Retinal pigment epithelial cell (primary cell): ENCODE data around the gene ATP2C1.

Source experiments
- DNase-seq: peaks from one replicate; pipeline ENCODE4 v3.0.0-alpha.2; 2010; ENCODE audit warnings: low read depth
- H3K4me3 ChIP-seq: 2 replicates; pipeline ENCODE4 v1.5.1; 2011; ENCODE audit warnings: mild to moderate bottlenecking, low read length, control low read depth, moderate library complexity
- TF ChIP-seq, protein P1 (sequence below): conservative IDR thresholded peaks from 2 replicates; pipeline ENCODE4 v1.5.1; 2011; ENCODE audit warnings: low read depth, low read length, control low read depth, inconsistent platforms

The ATP2C1 gene

GRCh38 chr3:130950641-130951040 lies 56.8 kb downstream of the ATP2C1 start:
- TF ChIP-seq, protein P1, sequence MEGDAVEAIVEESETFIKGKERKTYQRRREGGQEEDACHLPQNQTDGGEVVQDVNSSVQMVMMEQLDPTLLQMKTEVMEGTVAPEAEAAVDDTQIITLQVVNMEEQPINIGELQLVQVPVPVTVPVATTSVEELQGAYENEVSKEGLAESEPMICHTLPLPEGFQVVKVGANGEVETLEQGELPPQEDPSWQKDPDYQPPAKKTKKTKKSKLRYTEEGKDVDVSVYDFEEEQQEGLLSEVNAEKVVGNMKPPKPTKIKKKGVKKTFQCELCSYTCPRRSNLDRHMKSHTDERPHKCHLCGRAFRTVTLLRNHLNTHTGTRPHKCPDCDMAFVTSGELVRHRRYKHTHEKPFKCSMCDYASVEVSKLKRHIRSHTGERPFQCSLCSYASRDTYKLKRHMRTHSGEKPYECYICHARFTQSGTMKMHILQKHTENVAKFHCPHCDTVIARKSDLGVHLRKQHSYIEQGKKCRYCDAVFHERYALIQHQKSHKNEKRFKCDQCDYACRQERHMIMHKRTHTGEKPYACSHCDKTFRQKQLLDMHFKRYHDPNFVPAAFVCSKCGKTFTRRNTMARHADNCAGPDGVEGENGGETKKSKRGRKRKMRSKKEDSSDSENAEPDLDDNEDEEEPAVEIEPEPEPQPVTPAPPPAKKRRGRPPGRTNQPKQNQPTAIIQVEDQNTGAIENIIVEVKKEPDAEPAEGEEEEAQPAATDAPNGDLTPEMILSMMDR: no peak
- peak; percentile 28 for DNase-seq
- H3K4me3 ChIP-seq: no peak overlapping the region

GRCh38 chr3:130955481-130955880 lies 61.6 kb downstream of the ATP2C1 start:
- H3K4me3 ChIP-seq: no peak overlapping the region
- DNase-seq: no peak
- TF ChIP-seq, protein P1: no peak

DNA sequence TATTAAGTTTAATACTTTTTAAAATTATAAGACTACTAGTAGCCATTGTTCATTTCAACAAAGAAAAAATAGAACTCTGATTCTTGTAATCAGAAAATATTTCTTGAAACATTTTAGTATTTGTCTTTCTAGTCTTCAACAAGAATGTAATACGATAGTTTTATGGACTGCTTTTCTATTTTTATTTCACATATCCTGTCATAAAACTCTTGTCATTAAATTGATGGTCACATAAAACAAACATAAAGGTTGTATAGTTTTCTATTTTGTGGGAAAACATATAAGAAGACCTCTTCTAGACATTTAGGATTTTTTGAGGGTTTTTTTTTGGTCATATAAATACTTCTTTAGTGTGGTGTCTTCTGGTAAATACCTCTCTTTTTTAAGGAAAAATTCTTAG lies 62.4 kb downstream of the ATP2C1 start:
- TF ChIP-seq, protein P1: no peak
- no peak overlapping the region for H3K4me3 ChIP-seq
- no peak for DNase-seq

GRCh38 chr3:130956721-130957120 lies 62.8 kb downstream of the ATP2C1 start:
- TF ChIP-seq, protein P1: no peak
- DNase-seq: no peak
- H3K4me3 ChIP-seq: no peak overlapping the region

DNA sequence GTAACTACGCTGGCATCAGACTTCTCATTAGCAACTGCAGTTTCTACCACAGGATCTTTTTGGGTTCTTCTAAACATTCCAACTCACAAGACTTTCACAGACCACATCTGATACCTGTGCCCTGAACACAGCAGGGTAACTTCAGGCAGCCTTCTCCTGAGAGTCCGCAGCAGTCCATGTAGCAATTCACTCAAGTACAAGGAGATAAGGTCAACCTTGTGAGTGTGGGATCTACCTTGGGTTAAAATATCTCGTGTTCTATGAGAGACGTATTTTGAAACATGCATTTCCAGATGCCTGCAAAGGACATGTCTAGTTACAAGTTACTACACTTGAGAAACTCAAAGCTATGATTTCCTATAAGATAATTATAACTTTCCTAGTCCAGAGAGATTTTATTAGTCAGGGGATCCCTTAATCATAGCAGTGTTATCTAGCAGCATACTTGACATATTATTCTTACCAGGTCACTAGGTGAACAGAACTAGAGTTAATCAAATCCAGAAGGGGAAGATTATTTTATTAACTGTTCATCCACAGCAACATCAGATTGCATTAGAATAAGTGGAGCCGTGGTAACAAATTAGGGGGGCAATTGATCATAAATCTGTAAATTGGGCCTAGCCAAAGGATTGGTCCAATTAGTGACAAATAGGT lies 66.4 kb downstream of the ATP2C1 start:
- H3K4me3 ChIP-seq: no peak overlapping the region

DNA sequence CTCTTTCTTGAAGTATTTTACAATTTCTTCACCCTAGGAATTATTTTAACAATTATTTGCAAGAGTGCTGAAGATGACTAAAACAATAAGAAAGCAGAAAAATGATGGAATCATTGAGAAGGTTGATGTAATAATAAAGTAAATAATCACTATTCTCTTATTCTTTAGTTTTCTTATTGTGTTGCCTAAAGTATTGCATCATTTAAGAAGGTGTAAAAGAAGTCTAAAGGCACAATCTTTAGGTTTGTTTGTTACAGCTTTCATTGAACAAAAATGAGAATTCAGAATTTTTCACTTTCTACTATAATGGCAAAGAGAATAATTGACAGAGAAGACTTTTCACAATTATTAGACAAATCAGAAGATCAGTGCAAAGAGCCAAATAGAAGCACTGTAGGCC lies 67.6 kb downstream of the ATP2C1 start:
- H3K4me3 ChIP-seq: no peak overlapping the region
- TF ChIP-seq, protein P1: no peak
- no peak for DNase-seq

More for the DNA sequence above, 66.4 kb downstream of the ATP2C1 start:
- TF ChIP-seq, protein P1: no peak
- DNase-seq: no peak

DNA sequence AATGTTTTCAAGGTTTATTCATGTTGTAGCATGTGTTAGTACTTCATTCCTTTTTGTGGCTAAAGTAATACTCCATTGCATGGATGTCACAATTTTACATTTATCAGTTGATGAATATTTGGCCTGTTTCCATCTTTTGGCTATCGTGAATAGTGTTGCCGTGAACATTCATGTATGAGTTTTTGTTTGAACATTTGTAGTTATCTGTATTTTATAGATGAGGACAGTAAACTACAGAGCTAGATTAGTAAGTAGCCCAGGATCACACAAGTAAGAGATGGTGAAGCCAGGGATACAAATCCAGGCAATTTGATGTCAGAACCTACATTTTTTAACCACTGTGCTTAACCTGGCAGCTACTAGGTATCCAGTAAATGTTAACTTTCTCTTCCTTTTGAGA lies 69.6 kb downstream of the ATP2C1 start:
- TF ChIP-seq, protein P1: no peak
- H3K4me3 ChIP-seq: no peak overlapping the region
- DNase-seq: no peak
